Tibial nerve (tissue), 4 donors: ENCODE results near the gene SETD7. TPM values are rescaled to one million over a fixed set of nuclear protein-coding genes. Genes with fewer than 3 reads are reported as not detected.

Source experiments
- DNase-seq, 2 donors: peaks; one replicate each; pipeline ENCODE4 v3.0.0-alpha.2; 2019; ENCODE audit warnings: low spot score in 2 of 2
- H3K27ac ChIP-seq, 4 donors: fragments of 200-600 bp; sonication (generic) in 3 of 4; one replicate each; pipeline ENCODE4 v1.5.1; 2017 to 2019; ENCODE audit warnings: mild to moderate bottlenecking in 1 of 4
- H3K27me3 ChIP-seq, 2 donors: fragments of 200-600 bp; sonication (generic) in 1 of 2; one replicate each; pipeline versions ENCODE4 v1.5.1 to v1.6.0; 2017 to 2019
- H3K36me3 ChIP-seq, 3 donors: fragments of 200-600 bp; sonication (generic); one replicate each; pipeline ENCODE4 v1.5.1; 2018 to 2019
- H3K4me1 ChIP-seq, 4 donors: fragments of 200-600 bp; sonication (generic) in 3 of 4; one replicate each; pipeline ENCODE4 v1.5.1; 2017 to 2019
- H3K4me3 ChIP-seq, 4 donors: fragments of 200-600 bp; sonication (generic) in 3 of 4; one replicate each; pipeline ENCODE4 v1.5.1; 2017 to 2019; ENCODE audit warnings: mild to moderate bottlenecking in 1 of 4, moderate library complexity in 1 of 4
- H3K9me3 ChIP-seq, 4 donors: fragments of 200-600 bp; sonication (generic) in 3 of 4; one replicate each; pipeline ENCODE4 v1.5.1; 2017 to 2019
- CTCF ChIP-seq, 5 experiments: fragments of 200-600 bp in 3 of 5; fragments of 450-650 bp in 2 of 5; sonication (generic) in 3 of 5; IDR thresholded peaks; one replicate each; pipeline ENCODE4 v1.5.1; 2016 to 2019; ENCODE audit warnings: antibody characterized with exemption in 5 of 5, mild to moderate bottlenecking in 3 of 5, moderate library complexity in 2 of 5
- EP300 ChIP-seq, 2 donors: sonication (generic); formaldehyde crosslinking; IDR thresholded peaks; one replicate each; pipeline ENCODE4 v1.6.1; 2017; ENCODE audit warnings: antibody characterized with exemption in 2 of 2, mild to moderate bottlenecking in 1 of 2
- POLR2A ChIP-seq, 2 donors: fragments of 450-650 bp; IDR thresholded peaks; one replicate each; pipeline ENCODE4 v1.6.1; 2017; ENCODE audit warnings: antibody characterized with exemption in 2 of 2, mild to moderate bottlenecking in 2 of 2, moderate library complexity in 2 of 2
- WGBS, 2 donors: methylation state at CpG; one replicate each; pipeline ENCODE4 v1.1.5; 2018; 5-methylcytosine and 5-hydroxymethylcytosine counted together
- total RNA-seq, 4 donors: library from RNA; depleted of rRNA; stranded (reverse); fragments of >200 nt; gene quantifications; one replicate each; pipeline ENCODE4 v1.1.0, GENCODE V29; 2016

The SETD7 gene
- total RNA-seq, 4 donors from 2014 or later: 49.2 to 81.4 (median 65.7) TPM

GRCh38 chr4:139532947-139533346, 23.1 kb downstream of the SETD7 start:
- Histone ChIP-seq H3K4me3 (no peak overlapping the region), H3K27ac (no peak overlapping the region), H3K36me3 (peaks cover 0 to 40% (median 0%) of the 10 kb centered on the region in 3 donors), H3K4me1 (peaks cover 0 to 25% (median 3%) of the 10 kb centered on the region in 4 donors), H3K9me3 (no peaks in the 10 kb centered on the region), H3K27me3 (no peaks in the 10 kb centered on the region)
- 77 to 78% methylated on average over 8 of the region's 8 CpGs for WGBS, 2 donors
- DNase-seq: no peak
- TF ChIP-seq POLR2A (IDR thresholded peaks at IDR 0.05) (no peak), EP300 (IDR thresholded peaks at IDR 0.05) (no peak), CTCF (IDR thresholded peaks at IDR 0.05) (no peak)

- peak in 1 of 2 donors; percentile 73 for DNase-seq
- 54 to 55% methylated on average over 6 of the region's 6 CpGs for WGBS, 2 donors
- Histone ChIP-seq H3K4me1 (peaks cover 0 to 18% (median 2%) of the 10 kb centered on the region in 4 donors), H3K36me3 (peaks cover 0 to 60% (median 0%) of the 10 kb centered on the region in 3 donors), H3K27ac (no peak overlapping the region), H3K27me3 (no peaks in the 10 kb centered on the region), H3K9me3 (no peaks in the 10 kb centered on the region), H3K4me3 (no peak overlapping the region)
- TF ChIP-seq CTCF (IDR thresholded peaks at IDR 0.05): peak; percentile 33 to 52 (median 48)
- TF ChIP-seq POLR2A (IDR thresholded peaks at IDR 0.05): no peak
- TF ChIP-seq EP300 (IDR thresholded peaks at IDR 0.05): no peak
Observed at GRCh38 chr4:139530833-139531427, 25.1 kb downstream of the SETD7 start.

GRCh38 chr4:139528377-139529005, 27.5 kb downstream of the SETD7 start:
- no peaks in the 10 kb centered on the region for H3K9me3 ChIP-seq

GRCh38 chr4:139526928-139527327, 29.1 kb downstream of the SETD7 start:
- H3K36me3 ChIP-seq: peaks cover 0 to 78% (median 0%) of the 10 kb centered on the region in 3 donors
- no peak overlapping the region for H3K27ac ChIP-seq
- no peak for DNase-seq
- H3K9me3 ChIP-seq: no peaks in the 10 kb centered on the region
- TF ChIP-seq CTCF (IDR thresholded peaks at IDR 0.05): no peak
- TF ChIP-seq EP300 (IDR thresholded peaks at IDR 0.05): no peak
- no peak for TF ChIP-seq POLR2A (IDR thresholded peaks at IDR 0.05)
- H3K4me3 ChIP-seq: no peak overlapping the region
- no peaks in the 10 kb centered on the region for H3K27me3 ChIP-seq
- 94 to 99% methylated on average over 2 of the region's 2 CpGs for WGBS, 2 donors
- peaks cover 0 to 28% (median 2%) of the 10 kb centered on the region in 4 donors for H3K4me1 ChIP-seq

More at GRCh38 chr4:139528377-139529005, 27.5 kb downstream of the SETD7 start:
- peaks cover 0 to 17% (median 2%) of the 10 kb centered on the region in 4 donors for H3K4me1 ChIP-seq
- no peak overlapping the region for H3K4me3 ChIP-seq
- H3K27ac ChIP-seq: no peak overlapping the region
- DNase-seq: peak; percentile 34 to 50
- 22 to 32% methylated on average over 2 of the region's 2 CpGs for WGBS, 2 donors
- peaks cover 0 to 77% (median 0%) of the 10 kb centered on the region in 3 donors for H3K36me3 ChIP-seq
- H3K27me3 ChIP-seq: no peaks in the 10 kb centered on the region
- TF ChIP-seq CTCF (IDR thresholded peaks at IDR 0.05) (peak in 1 of 5 experiments; percentile 23), POLR2A (IDR thresholded peaks at IDR 0.05) (no peak), EP300 (IDR thresholded peaks at IDR 0.05) (peak in 1 of 2 donors; percentile 58)

DNA sequence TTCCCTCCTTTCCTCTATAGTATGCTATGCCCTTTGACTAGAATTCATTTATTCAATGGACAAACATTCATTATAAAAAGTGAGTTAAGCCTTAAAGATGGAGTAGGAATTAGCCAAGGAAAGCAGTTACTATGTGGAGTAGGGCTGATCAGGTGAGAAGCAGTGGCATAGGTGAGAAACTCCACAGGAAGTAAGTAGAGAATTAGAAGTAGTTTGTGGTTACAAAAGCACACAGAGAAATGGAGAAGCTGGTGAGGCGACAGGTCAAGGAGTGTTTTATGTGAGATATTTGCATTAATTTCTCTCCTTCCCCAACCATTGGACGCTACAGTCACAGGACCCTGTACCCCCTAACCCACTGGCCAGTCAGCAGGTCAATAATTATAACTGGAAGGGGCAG, 30.6 kb downstream of the SETD7 start:
- peaks cover 0 to 28% (median 2%) of the 10 kb centered on the region in 4 donors for H3K4me1 ChIP-seq
- H3K27ac ChIP-seq: no peak overlapping the region
- H3K27me3 ChIP-seq: no peaks in the 10 kb centered on the region
- peaks cover 0 to 85% (median 0%) of the 10 kb centered on the region in 3 donors for H3K36me3 ChIP-seq
- WGBS, 2 donors: 40 to 52% methylated on average over 2 of the region's 2 CpGs
- no peaks in the 10 kb centered on the region for H3K9me3 ChIP-seq
- DNase-seq: no peak
- TF ChIP-seq EP300 (IDR thresholded peaks at IDR 0.05) (no peak), POLR2A (IDR thresholded peaks at IDR 0.05) (no peak), CTCF (IDR thresholded peaks at IDR 0.05) (no peak)
- H3K4me3 ChIP-seq: no peak overlapping the region
